HG03066 (cell line): ENCODE results near the gene FAM110A.
"Not testable (repeated sequence)": the region's sequence is repeated elsewhere in the genome, so short reads cannot be mapped to it uniquely, and the experiment has no call there.

Experiments
- ATAC-seq: cut with Tn5 transposase; IDR thresholded peaks from one replicate; pipeline ENCODE4 v1.9.1; 2021; ENCODE audit warnings: low read depth; ENCODE audit not compliant: unreplicated experiment

The FAM110A gene

GRCh38 chr20:822651-823573 lies 10.6 kb upstream of the FAM110A start:
- no peak for ATAC-seq

GRCh38 chr20:823574-823902 lies 10.0 kb upstream of the FAM110A start:
- no peak for ATAC-seq

GRCh38 chr20:824490-824889 lies 9.0 kb upstream of the FAM110A start:
- ATAC-seq: no peak

GRCh38 chr20:824916-825315 lies 8.6 kb upstream of the FAM110A start:
- ATAC-seq: no peak

- no peak for ATAC-seq
Measured at GRCh38 chr20:825710-826421, 7.6 kb upstream of the FAM110A start.

- ATAC-seq: no peak
Measured at GRCh38 chr20:826695-827323, 6.7 kb upstream of the FAM110A start.

- not testable (repeated sequence) for ATAC-seq
Measured at GRCh38 chr20:827981-828380, 5.5 kb upstream of the FAM110A start.

- ATAC-seq: no peak
Measured at GRCh38 chr20:828987-829386, 4.5 kb upstream of the FAM110A start.

GRCh38 chr20:829551-829950 lies 4.0 kb upstream of the FAM110A start:
- no peak for ATAC-seq

GRCh38 chr20:830011-830521 lies 3.4 kb upstream of the FAM110A start:
- ATAC-seq: no peak

GRCh38 chr20:831251-831650 lies 2.3 kb upstream of the FAM110A start:
- ATAC-seq: no peak

GRCh38 chr20:831956-832355 lies 1.6 kb upstream of the FAM110A start:
- no peak for ATAC-seq

- peak; percentile 15 for ATAC-seq
Measured at GRCh38 chr20:833121-833449, 430 bp upstream of the FAM110A start.

- peak; percentile 10 for ATAC-seq
Measured at GRCh38 chr20:834151-834746, 734 bp downstream of the FAM110A start.

GRCh38 chr20:835608-836045 lies 2.1 kb downstream of the FAM110A start:
- no peak for ATAC-seq

GRCh38 chr20:836190-836589 lies 2.7 kb downstream of the FAM110A start:
- ATAC-seq: no peak

GRCh38 chr20:839015-839414 lies 5.5 kb downstream of the FAM110A start:
- ATAC-seq: no peak

GRCh38 chr20:839626-840025 lies 6.1 kb downstream of the FAM110A start:
- ATAC-seq: no peak

GRCh38 chr20:840503-840857 lies 7.0 kb downstream of the FAM110A start:
- ATAC-seq: no peak

- ATAC-seq: no peak
Measured at GRCh38 chr20:840858-841567, 7.5 kb downstream of the FAM110A start.
